Measurements from ENCODE around the gene PI4KA. TPM values are rescaled to one million over a fixed set of nuclear protein-coding genes. Genes with fewer than 3 reads are reported as not detected.
"Not testable (repeated sequence)": the region's sequence is repeated elsewhere in the genome, so short reads cannot be mapped to it uniquely, and the experiment has no call there.

PI4KA gene
- total RNA-seq, 6 donors from 2014 or later: 68.6 to 251 (median 89.5) TPM

- no peak for ATAC-seq (ENCODE audit: low FRiP score in 2 of 2)
- 91 to 100% methylated on average over 2 to 3 of the region's 3 CpGs for WGBS, 2 donors
Observed at GRCh38 chr22:20834725-20835124, 23.9 kb downstream of the PI4KA start.

GRCh38 chr22:20834206-20834605 lies 24.4 kb downstream of the PI4KA start:
- no peaks in the 10 kb centered on the region for H3K4me1 ChIP-seq
- TF ChIP-seq EP300 (IDR thresholded peaks at IDR 0.05) (no peak), POLR2AphosphoS5 (IDR thresholded peaks at IDR 0.05) (no peak), POLR2A (IDR thresholded peaks at IDR 0.05) (no peak), CTCF (IDR thresholded peaks at IDR 0.05) (no peak)
- peaks cover 0 to 53% (median 25%) of the 10 kb centered on the region in 4 donors for H3K36me3 ChIP-seq
- H3K9me3 ChIP-seq: no peaks in the 10 kb centered on the region
- no peak overlapping the region for H3K27ac ChIP-seq
- H3K4me3 ChIP-seq: no peak overlapping the region
- DNase-seq (no peak), ATAC-seq (ENCODE audit: low FRiP score in 2 of 2) (no peak)
- WGBS, 2 donors: 87 to 91% methylated on average over 3 of the region's 3 CpGs
- no peaks in the 10 kb centered on the region for H3K27me3 ChIP-seq

More at GRCh38 chr22:20834725-20835124, 23.9 kb downstream of the PI4KA start:
- H3K27me3 ChIP-seq: no peaks in the 10 kb centered on the region
- no peak for DNase-seq
- H3K27ac ChIP-seq: no peak overlapping the region
- H3K36me3 ChIP-seq: peaks cover 0 to 48% (median 25%) of the 10 kb centered on the region in 4 donors
- no peak overlapping the region for H3K4me3 ChIP-seq
- H3K9me3 ChIP-seq: no peaks in the 10 kb centered on the region
- H3K4me1 ChIP-seq: no peaks in the 10 kb centered on the region
- no peak for TF ChIP-seq CTCF (IDR thresholded peaks at IDR 0.05)
- no peak for TF ChIP-seq POLR2A (IDR thresholded peaks at IDR 0.05)
- TF ChIP-seq EP300 (IDR thresholded peaks at IDR 0.05): no peak
- TF ChIP-seq POLR2AphosphoS5 (IDR thresholded peaks at IDR 0.05): no peak

- Histone ChIP-seq H3K36me3 (peaks cover 0 to 63% (median 25%) of the 10 kb centered on the region in 4 donors), H3K27me3 (no peaks in the 10 kb centered on the region), H3K4me3 (no peak overlapping the region), H3K9me3 (no peaks in the 10 kb centered on the region), H3K4me1 (no peaks in the 10 kb centered on the region), H3K27ac (no peak overlapping the region)
- WGBS, 2 donors: 89 to 91% methylated on average over 4 to 6 of the region's 6 CpGs
- ATAC-seq (ENCODE audit: low FRiP score in 2 of 2): no peak
- TF ChIP-seq POLR2AphosphoS5 (IDR thresholded peaks at IDR 0.05) (no peak), CTCF (IDR thresholded peaks at IDR 0.05) (no peak), POLR2A (IDR thresholded peaks at IDR 0.05) (no peak), EP300 (IDR thresholded peaks at IDR 0.05) (no peak)
- DNase-seq: no peak
Observed at GRCh38 chr22:20833225-20833665, 25.4 kb downstream of the PI4KA start.

GRCh38 chr22:20829491-20830134 lies 29.0 kb downstream of the PI4KA start:
- H3K27me3 ChIP-seq: no peaks in the 10 kb centered on the region
- no peaks in the 10 kb centered on the region for H3K4me1 ChIP-seq
- no peak overlapping the region for H3K27ac ChIP-seq
- no peak for TF ChIP-seq POLR2A (IDR thresholded peaks at IDR 0.05)
- TF ChIP-seq EP300 (IDR thresholded peaks at IDR 0.05): no peak
- no peak for TF ChIP-seq CTCF (IDR thresholded peaks at IDR 0.05)
- TF ChIP-seq POLR2AphosphoS5 (IDR thresholded peaks at IDR 0.05): no peak
- no peaks in the 10 kb centered on the region for H3K9me3 ChIP-seq
- WGBS, 2 donors: 90 to 93% methylated on average over 3 of the region's 3 CpGs
- DNase-seq (no peak), ATAC-seq (ENCODE audit: low FRiP score in 2 of 2) (no peak)
- no peak overlapping the region for H3K4me3 ChIP-seq
- peaks cover 0 to 77% (median 27%) of the 10 kb centered on the region in 4 donors for H3K36me3 ChIP-seq

GRCh38 chr22:20826373-20827152 lies 32.0 kb downstream of the PI4KA start:
- ATAC-seq (ENCODE audit: low FRiP score in 2 of 2); H3K4me1 ChIP-seq; H3K27me3 ChIP-seq; H3K4me3 ChIP-seq; H3K27ac ChIP-seq; DNase-seq; H3K9me3 ChIP-seq: not testable (repeated sequence)
- 92 to 94% methylated on average over 5 of the region's 5 CpGs for WGBS, 2 donors
- peaks cover 4 to 72% (median 27%) of the 10 kb centered on the region in 4 donors for H3K36me3 ChIP-seq

Measured in upper lobe of left lung (tissue), 6 donors.